Panc1 (cell line): ENCODE measurements around the gene CAPN8. TPM values are rescaled to one million over a fixed set of nuclear protein-coding genes. Genes with fewer than 3 reads are reported as not detected.

ENCODE experiments used
- ATAC-seq: fragments of 200-7000 bp; cut with Tn5 transposase; 2 replicates; pipeline ENCODE4 v1.9.1; 2020; ENCODE audit warnings: mild to moderate bottlenecking, moderate library complexity
- BruUV-seq: library from RNA; stranded (reverse); fragments of 400-500 nt; replicated peaks from 2 replicates; lab custom pipeline; 2021; lab: Mats Ljungman, UMichigan
- CTCF ChIA-PET: fragments of 300-600 bp; sonication (Branson Sonifier 250); formaldehyde crosslinking; loops from one replicate; lab custom pipeline; 2022; ENCODE audit warnings: antibody characterized with exemption; lab: Charles Lee
- POLR2A ChIA-PET: fragments of 300-600 bp; sonication (Branson Sonifier 250); formaldehyde crosslinking; loops from one replicate; lab custom pipeline; 2022; ENCODE audit warnings: antibody characterized with exemption; lab: Charles Lee
- DNase-seq: peaks from one replicate; pipeline ENCODE4 v3.0.0-alpha.2; 2010; ENCODE audit warnings: low read depth, low spot score
- H3K27ac ChIP-seq: 2 replicates; pipeline ENCODE4 v1.5.1; 2011; ENCODE audit warnings: mild to moderate bottlenecking, low read length, inconsistent platforms
- H3K27me3 ChIP-seq: fragments of 200-500 bp; sonication (Bioruptor generic); 2 replicates; pipeline ENCODE4 v1.6.0; 2014; ENCODE audit warnings: low read length, inconsistent platforms; ENCODE audit not compliant: control insufficient read depth, insufficient read depth
- H3K36me3 ChIP-seq: fragments of 200-500 bp; sonication (Bioruptor generic); 2 replicates; pipeline ENCODE4 v1.5.1; 2014; ENCODE audit warnings: inconsistent platforms, mild to moderate bottlenecking, low read length, moderate library complexity; ENCODE audit not compliant: control insufficient read depth, insufficient read depth
- H3K4me1 ChIP-seq: 2 replicates; pipeline ENCODE4 v1.5.1; 2011; ENCODE audit warnings: inconsistent platforms, mild to moderate bottlenecking, low read length, moderate library complexity; ENCODE audit not compliant: control insufficient read depth, insufficient read depth
- H3K4me3 ChIP-seq, 2 experiments: 2 replicates each; pipeline ENCODE4 v1.5.1; 2011 to 2012; ENCODE audit warnings: low read depth in 2 of 2, low read length in 2 of 2, mild to moderate bottlenecking in 2 of 2, inconsistent platforms in 1 of 2, moderate library complexity in 1 of 2
- H3K9me3 ChIP-seq: fragments of 200-500 bp; sonication (Bioruptor generic); 2 replicates; pipeline ENCODE4 v1.5.1; 2014; ENCODE audit warnings: low read depth, mild to moderate bottlenecking, inconsistent platforms, low read length, moderate library complexity; ENCODE audit not compliant: control insufficient read depth, insufficient read depth
- POLR2AphosphoS5 ChIP-seq: IDR thresholded peaks from 2 replicates; pipeline ENCODE4 v1.6.1; 2012; ENCODE audit warnings: mild to moderate bottlenecking, low read depth, low read length, moderate library complexity
- SIN3A ChIP-seq: IDR thresholded peaks from 2 replicates; pipeline ENCODE4 v1.6.1; 2012; ENCODE audit warnings: low read depth, mild to moderate bottlenecking, low read length, moderate library complexity, borderline replicate concordance; ENCODE audit not compliant: insufficient read depth
- TCF7L2 ChIP-seq: IDR thresholded peaks from 2 replicates; pipeline ENCODE4 v1.6.1; 2011; ENCODE audit warnings: mild to moderate bottlenecking, low read depth, low read length, inconsistent platforms
- in situ Hi-C: cut with HindIII; loops from 2 replicates; pipeline ENCODE4 v1.10.0; 2016; ENCODE audit warnings: low sequenced_read_pairs, low pct_unique_long_range_greater_than_20kb
- intact Hi-C: fragments of 100-400 bp; cut with micrococcal nuclease; formaldehyde crosslinking; loops from one replicate; pipeline ENCODE4 v1.10.0; 2022; ENCODE audit not compliant: unreplicated experiment
- total RNA-seq: library from RNA; stranded (reverse); gene quantifications from one replicate; pipeline ENCODE4 v1.2.1, GENCODE V29; 2021; ENCODE audit not compliant: unreplicated experiment
- TF ChIP-seq, protein P1 (sequence below): fragments of 450-650 bp; IDR thresholded peaks from 2 replicates; pipeline ENCODE4 v1.5.1; 2017; ENCODE audit warnings: mild to moderate bottlenecking
- TF ChIP-seq, protein P2 (sequence below), 2 experiments: IDR thresholded peaks; 2 replicates each; pipeline ENCODE4 v1.6.1; 2011 to 2012; ENCODE audit warnings: low read depth in 2 of 2, control low read depth in 1 of 2, low read length in 1 of 2, mild to moderate bottlenecking in 1 of 2, moderate library complexity in 1 of 2; ENCODE audit not compliant: insufficient read depth in 1 of 2

Gene CAPN8
- total RNA-seq, 1 experiment from 2014 or later: 0.28 TPM

DNA sequence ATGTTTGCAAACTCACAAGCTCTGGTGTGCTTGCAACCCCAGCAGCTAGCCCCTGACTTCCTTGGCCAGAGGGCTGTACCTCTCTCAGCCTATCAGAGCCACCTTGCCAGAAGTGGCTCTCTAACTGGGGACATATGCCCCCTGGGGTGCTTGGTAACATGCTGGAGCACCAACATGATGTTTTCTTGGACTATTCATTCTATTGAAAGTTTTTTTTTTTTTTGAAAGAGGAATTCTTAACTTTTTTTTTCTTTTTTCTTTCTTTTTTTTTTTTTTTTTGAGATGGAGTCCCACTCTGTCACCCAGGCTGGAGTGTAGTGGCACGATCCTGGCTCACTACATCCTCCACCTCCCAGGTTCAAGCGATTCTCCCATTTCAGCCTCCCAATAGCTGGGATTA is 14.7 kb upstream of the CAPN8 start:
- H3K36me3 ChIP-seq: no peaks in the 10 kb centered on the region
- in situ Hi-C loops (no loop called here), intact Hi-C loops (no loop called here)
- H3K4me1 ChIP-seq: no peaks in the 10 kb centered on the region
- no peak overlapping the region for H3K27ac ChIP-seq
- CTCF ChIA-PET: interaction anchor here (0.6 kb wide), 1 partner anchor 264 kb away, joined by 10 read pairs; no protein-coding TSS in a partner anchor
- DNase-seq: no peak
- POLR2A ChIA-PET: no interaction called here
- H3K4me3 ChIP-seq: no peak overlapping the region
- H3K9me3 ChIP-seq: no peaks in the 10 kb centered on the region
- BruUV-seq: no TSS peak
- H3K27me3 ChIP-seq: no peaks in the 10 kb centered on the region
- TF ChIP-seq TCF7L2: no peak
- no peak for TF ChIP-seq POLR2AphosphoS5
- TF ChIP-seq, protein P1, sequence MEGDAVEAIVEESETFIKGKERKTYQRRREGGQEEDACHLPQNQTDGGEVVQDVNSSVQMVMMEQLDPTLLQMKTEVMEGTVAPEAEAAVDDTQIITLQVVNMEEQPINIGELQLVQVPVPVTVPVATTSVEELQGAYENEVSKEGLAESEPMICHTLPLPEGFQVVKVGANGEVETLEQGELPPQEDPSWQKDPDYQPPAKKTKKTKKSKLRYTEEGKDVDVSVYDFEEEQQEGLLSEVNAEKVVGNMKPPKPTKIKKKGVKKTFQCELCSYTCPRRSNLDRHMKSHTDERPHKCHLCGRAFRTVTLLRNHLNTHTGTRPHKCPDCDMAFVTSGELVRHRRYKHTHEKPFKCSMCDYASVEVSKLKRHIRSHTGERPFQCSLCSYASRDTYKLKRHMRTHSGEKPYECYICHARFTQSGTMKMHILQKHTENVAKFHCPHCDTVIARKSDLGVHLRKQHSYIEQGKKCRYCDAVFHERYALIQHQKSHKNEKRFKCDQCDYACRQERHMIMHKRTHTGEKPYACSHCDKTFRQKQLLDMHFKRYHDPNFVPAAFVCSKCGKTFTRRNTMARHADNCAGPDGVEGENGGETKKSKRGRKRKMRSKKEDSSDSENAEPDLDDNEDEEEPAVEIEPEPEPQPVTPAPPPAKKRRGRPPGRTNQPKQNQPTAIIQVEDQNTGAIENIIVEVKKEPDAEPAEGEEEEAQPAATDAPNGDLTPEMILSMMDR: no peak
- TF ChIP-seq, protein P2, sequence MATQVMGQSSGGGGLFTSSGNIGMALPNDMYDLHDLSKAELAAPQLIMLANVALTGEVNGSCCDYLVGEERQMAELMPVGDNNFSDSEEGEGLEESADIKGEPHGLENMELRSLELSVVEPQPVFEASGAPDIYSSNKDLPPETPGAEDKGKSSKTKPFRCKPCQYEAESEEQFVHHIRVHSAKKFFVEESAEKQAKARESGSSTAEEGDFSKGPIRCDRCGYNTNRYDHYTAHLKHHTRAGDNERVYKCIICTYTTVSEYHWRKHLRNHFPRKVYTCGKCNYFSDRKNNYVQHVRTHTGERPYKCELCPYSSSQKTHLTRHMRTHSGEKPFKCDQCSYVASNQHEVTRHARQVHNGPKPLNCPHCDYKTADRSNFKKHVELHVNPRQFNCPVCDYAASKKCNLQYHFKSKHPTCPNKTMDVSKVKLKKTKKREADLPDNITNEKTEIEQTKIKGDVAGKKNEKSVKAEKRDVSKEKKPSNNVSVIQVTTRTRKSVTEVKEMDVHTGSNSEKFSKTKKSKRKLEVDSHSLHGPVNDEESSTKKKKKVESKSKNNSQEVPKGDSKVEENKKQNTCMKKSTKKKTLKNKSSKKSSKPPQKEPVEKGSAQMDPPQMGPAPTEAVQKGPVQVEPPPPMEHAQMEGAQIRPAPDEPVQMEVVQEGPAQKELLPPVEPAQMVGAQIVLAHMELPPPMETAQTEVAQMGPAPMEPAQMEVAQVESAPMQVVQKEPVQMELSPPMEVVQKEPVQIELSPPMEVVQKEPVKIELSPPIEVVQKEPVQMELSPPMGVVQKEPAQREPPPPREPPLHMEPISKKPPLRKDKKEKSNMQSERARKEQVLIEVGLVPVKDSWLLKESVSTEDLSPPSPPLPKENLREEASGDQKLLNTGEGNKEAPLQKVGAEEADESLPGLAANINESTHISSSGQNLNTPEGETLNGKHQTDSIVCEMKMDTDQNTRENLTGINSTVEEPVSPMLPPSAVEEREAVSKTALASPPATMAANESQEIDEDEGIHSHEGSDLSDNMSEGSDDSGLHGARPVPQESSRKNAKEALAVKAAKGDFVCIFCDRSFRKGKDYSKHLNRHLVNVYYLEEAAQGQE (IDR thresholded peaks at IDR 0.05; ENCODE audit: insufficient read depth in 1 of 2, low read depth in 2 of 2, low read length in 1 of 2): no peak
- no peak for ATAC-seq

DNA sequence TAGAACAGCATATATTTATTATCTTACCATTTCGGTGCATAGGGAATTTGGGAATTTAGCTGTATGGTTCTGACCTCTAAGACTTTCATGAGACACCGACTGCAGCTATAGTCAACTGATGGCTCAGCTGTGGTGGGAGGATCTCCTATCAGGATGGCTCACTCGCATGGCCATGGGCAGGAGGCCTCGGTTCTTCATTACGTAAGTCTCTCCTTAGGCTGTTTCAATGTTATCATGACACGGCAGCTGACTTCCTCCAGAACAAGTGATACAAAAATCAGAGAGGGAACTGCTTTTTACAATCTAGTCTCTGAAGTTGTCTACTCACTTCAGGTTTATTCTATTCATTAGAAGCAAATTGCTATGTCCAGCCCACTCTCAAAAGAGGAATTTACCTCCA is 13.3 kb upstream of the CAPN8 start:
- Histone ChIP-seq H3K27me3 (no peaks in the 10 kb centered on the region), H3K4me3 (no peak overlapping the region), H3K9me3 (no peaks in the 10 kb centered on the region), H3K4me1 (no peaks in the 10 kb centered on the region), H3K36me3 (no peaks in the 10 kb centered on the region), H3K27ac (no peak overlapping the region)
- ChIA-PET POLR2A (no interaction called here), CTCF (no interaction called here)
- in situ Hi-C loops: no loop called here
- BruUV-seq: no TSS peak
- ATAC-seq: no peak
- intact Hi-C loops: no loop called here
- DNase-seq: no peak
- TF ChIP-seq POLR2AphosphoS5 (no peak), TCF7L2 (no peak), SIN3A (no peak)
- TF ChIP-seq, protein P1: no peak
- TF ChIP-seq, protein P2 (IDR thresholded peaks at IDR 0.05; ENCODE audit: insufficient read depth in 1 of 2, low read depth in 2 of 2, low read length in 1 of 2): no peak
